Smooth muscle cell (in vitro differentiated cells): Measurements from ENCODE around the gene MKLN1. TPM values are rescaled to one million over a fixed set of nuclear protein-coding genes. Genes with fewer than 3 reads are reported as not detected.

Source experiments
- DNase-seq: peaks from one replicate; lab custom pipeline; 2025; ENCODE audit not compliant: unreplicated experiment; lab: John Stamatoyannopoulos, UW
- H2AFZ ChIP-seq: fragments of 200-600 bp; sonication (generic); 2 replicates; pipeline ENCODE4 v1.6.0; 2016; ENCODE audit warnings: antibody characterized with exemption, low read depth, mild to moderate bottlenecking
- H3F3A ChIP-seq: fragments of 200-600 bp; sonication (generic); 2 replicates; pipeline ENCODE4 v1.6.0; 2017; ENCODE audit warnings: antibody characterized with exemption, low read depth
- H3K27ac ChIP-seq: fragments of 200-600 bp; sonication (generic); 2 replicates; pipeline ENCODE4 v1.5.1; 2016; ENCODE audit warnings: low read depth, mild to moderate bottlenecking
- H3K27me3 ChIP-seq: fragments of 200-600 bp; sonication (generic); 2 replicates; pipeline ENCODE4 v1.6.1; 2016; ENCODE audit warnings: low read depth, mild to moderate bottlenecking
- H3K36me3 ChIP-seq: fragments of 200-600 bp; sonication (generic); 2 replicates; pipeline ENCODE4 v1.5.1; 2016; ENCODE audit warnings: low read depth
- H3K4me1 ChIP-seq: fragments of 200-600 bp; sonication (generic); 2 replicates; pipeline ENCODE4 v1.5.1; 2016; ENCODE audit warnings: low read depth
- H3K4me2 ChIP-seq: fragments of 200-600 bp; sonication (generic); 2 replicates; pipeline ENCODE4 v1.6.0; 2016; ENCODE audit warnings: mild to moderate bottlenecking
- H3K4me3 ChIP-seq: fragments of 200-600 bp; sonication (generic); 2 replicates; pipeline ENCODE4 v1.5.1; 2016; ENCODE audit warnings: mild to moderate bottlenecking
- H3K79me2 ChIP-seq: fragments of 200-600 bp; sonication (generic); 2 replicates; pipeline ENCODE4 v1.6.0; 2016; ENCODE audit warnings: low read depth, mild to moderate bottlenecking
- H3K9ac ChIP-seq: fragments of 200-600 bp; sonication (generic); 2 replicates; pipeline ENCODE4 v1.6.0; 2016; ENCODE audit warnings: low read depth
- H3K9me3 ChIP-seq: fragments of 200-600 bp; sonication (generic); replicated peaks from 2 replicates; pipeline ENCODE4 v1.5.1; 2016; ENCODE audit warnings: low read depth
- H4K20me1 ChIP-seq: fragments of 200-600 bp; sonication (generic); 2 replicates; pipeline ENCODE4 v1.6.0; 2016; ENCODE audit warnings: low read depth
- WGBS: methylation state at CpG from one replicate; pipeline ENCODE4 v1.1.7; 2016; ENCODE audit warnings: low lambda C conversion rate; 5-methylcytosine and 5-hydroxymethylcytosine counted together
- polyA plus RNA-seq: library from polyadenylated mRNA; unstranded; fragments of >200 nt; fragmentation: Nextera tagmentation; extraction: Ambion mirVana; gene quantifications from 2 replicates; pipeline ENCODE4 v1.2.1, GENCODE V29; 2016
- total RNA-seq: library from RNA; depleted of rRNA; stranded (reverse); fragments of >200 nt; gene quantifications from 2 replicates; pipeline ENCODE4 v1.2.3, GENCODE V29; 2014
- TF ChIP-seq, protein P1 (sequence below): fragments of 200-600 bp; sonication (generic); IDR thresholded peaks from 2 replicates; pipeline ENCODE4 v1.5.1; 2017; ENCODE audit warnings: borderline replicate concordance, mild to moderate bottlenecking, antibody characterized with exemption; ENCODE audit not compliant: insufficient read depth, poor library complexity, severe bottlenecking

Gene MKLN1
- total and polyA plus RNA-seq, 2 experiments from 2014 or later = 26.3 to 45.3 TPM

DNA sequence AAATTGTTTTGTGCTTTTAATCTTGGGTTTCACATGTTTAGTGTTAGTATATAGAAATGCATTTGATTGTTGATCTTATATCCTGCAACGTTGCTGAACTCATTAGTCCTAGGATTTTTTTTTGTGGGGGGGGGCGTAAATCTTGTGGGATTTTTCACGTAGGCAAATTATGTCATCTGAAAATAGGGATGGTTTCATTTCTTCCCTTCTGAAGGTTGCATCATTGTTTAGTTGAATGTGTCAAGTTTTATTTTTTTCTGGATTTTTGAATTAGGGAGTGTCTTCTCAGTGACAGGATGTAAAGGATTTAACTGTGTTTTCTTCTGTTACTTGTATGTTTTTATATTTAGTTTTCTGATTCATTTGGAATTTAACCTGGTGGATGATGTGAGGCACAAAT lies 26.7 kb downstream of the MKLN1 start:
- Histone ChIP-seq H3K36me3 (no peaks in the 10 kb centered on the region), H3K4me2 (no peak overlapping the region), H3K4me1 (peaks cover 21% of the 10 kb centered on the region), H4K20me1 (peaks cover 100% of the 10 kb centered on the region), H3K9ac (no peak overlapping the region), H3K4me3 (no peak overlapping the region), H3K79me2 (peaks cover 100% of the 10 kb centered on the region), H2AFZ (no peak overlapping the region), H3F3A (no peaks in the 10 kb centered on the region), H3K9me3 (no peaks in the 10 kb centered on the region), H3K27ac (no peak overlapping the region), H3K27me3 (no peaks in the 10 kb centered on the region)
- WGBS = 79% methylated on average over 3 of the region's 3 CpGs
- TF ChIP-seq, protein P1, sequence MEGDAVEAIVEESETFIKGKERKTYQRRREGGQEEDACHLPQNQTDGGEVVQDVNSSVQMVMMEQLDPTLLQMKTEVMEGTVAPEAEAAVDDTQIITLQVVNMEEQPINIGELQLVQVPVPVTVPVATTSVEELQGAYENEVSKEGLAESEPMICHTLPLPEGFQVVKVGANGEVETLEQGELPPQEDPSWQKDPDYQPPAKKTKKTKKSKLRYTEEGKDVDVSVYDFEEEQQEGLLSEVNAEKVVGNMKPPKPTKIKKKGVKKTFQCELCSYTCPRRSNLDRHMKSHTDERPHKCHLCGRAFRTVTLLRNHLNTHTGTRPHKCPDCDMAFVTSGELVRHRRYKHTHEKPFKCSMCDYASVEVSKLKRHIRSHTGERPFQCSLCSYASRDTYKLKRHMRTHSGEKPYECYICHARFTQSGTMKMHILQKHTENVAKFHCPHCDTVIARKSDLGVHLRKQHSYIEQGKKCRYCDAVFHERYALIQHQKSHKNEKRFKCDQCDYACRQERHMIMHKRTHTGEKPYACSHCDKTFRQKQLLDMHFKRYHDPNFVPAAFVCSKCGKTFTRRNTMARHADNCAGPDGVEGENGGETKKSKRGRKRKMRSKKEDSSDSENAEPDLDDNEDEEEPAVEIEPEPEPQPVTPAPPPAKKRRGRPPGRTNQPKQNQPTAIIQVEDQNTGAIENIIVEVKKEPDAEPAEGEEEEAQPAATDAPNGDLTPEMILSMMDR = no peak
- DNase-seq = no peak

DNA sequence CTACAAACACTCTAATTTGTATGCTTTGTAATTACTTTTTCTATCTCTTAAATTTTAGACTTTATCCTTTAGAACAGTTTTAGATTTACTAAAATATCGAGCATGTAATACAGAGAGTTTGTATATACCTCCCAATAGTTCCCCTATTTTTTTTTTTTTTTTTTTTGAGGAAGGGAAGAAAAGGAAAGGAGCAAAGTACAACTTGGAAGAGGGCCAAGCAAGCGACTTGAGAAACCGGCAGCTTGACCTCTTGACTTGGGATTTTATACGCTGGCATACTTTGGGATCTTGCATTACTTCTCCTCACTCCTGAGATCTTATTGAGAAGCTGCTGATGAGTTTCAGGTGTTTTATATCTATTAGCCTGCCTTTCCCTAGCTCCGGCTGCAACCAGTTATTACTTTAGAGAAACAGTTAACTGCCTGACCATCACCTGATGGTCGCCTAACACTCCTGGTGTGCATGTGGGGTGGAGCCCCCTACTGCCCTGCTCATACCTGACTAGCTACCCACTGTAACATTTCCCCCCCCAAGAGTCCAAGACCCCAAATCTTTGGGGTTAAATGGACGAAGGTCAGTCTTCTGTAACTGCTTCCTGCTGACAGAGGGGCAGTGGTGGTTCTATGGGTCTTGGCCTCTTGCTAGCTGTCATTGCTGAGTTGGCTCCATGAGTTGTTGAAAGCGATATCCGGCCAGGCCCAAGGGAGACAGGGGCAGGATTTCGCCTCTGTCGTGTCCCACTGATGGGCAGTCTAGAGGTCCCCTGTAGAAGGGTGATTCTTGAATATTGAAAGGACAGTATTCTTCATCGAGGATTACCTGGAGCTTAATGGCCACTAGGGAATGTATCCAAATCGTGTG lies 28.5 kb downstream of the MKLN1 start:
- Histone ChIP-seq H3K27ac (no peak overlapping the region), H4K20me1 (peaks cover 100% of the 10 kb centered on the region), H3K4me3 (no peak overlapping the region), H3K36me3 (no peaks in the 10 kb centered on the region), H3K4me1 (peaks cover 21% of the 10 kb centered on the region), H2AFZ (no peak overlapping the region), H3K9ac (no peak overlapping the region), H3K27me3 (no peaks in the 10 kb centered on the region), H3K79me2 (peaks cover 100% of the 10 kb centered on the region), H3F3A (no peaks in the 10 kb centered on the region), H3K9me3 (no peaks in the 10 kb centered on the region), H3K4me2 (no peak overlapping the region)
- WGBS = 94% methylated on average over 13 of the region's 13 CpGs
- DNase-seq = no peak
- TF ChIP-seq, protein P1 = no peak

DNA sequence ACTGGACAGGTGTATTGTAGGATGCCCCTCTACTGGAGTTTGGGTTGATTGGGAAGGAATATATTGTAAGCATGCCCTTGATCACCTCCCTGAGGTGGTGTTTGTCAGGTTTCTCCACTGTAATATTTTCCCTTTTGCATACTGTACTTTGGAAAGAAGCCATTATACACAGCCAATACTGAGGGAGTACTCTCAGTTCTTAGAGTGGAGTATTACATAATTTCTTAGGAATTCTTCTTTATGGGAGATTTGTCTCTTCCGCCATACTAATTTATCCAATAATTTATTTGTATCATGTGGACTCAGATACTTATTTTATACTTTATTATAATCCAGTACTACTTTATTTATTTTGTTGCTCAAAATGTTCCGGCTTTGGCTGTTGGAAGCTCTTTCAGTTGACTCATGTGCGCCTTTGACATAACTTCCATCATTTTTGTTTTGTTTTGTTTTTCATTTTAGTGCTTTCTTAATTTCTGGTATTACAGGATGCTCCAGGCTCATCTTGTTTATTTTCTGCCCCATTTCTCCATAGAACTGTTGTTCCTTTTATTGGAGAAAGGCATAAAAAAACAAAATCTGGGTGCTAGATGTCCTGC lies 29.7 kb downstream of the MKLN1 start:
- Histone ChIP-seq H3K36me3 (no peaks in the 10 kb centered on the region), H3K79me2 (peaks cover 100% of the 10 kb centered on the region), H3K4me1 (peaks cover 21% of the 10 kb centered on the region), H3K9ac (no peak overlapping the region), H3F3A (no peaks in the 10 kb centered on the region), H2AFZ (no peak overlapping the region), H3K4me3 (no peak overlapping the region), H4K20me1 (peaks cover 100% of the 10 kb centered on the region), H3K4me2 (no peak overlapping the region), H3K27me3 (no peaks in the 10 kb centered on the region), H3K27ac (peak overlapping the region; percentile 9), H3K9me3 (no peaks in the 10 kb centered on the region)
- 97% methylated on average over 3 of the region's 3 CpGs for WGBS
- TF ChIP-seq, protein P1 = no peak
- DNase-seq = no peak
